Measurements from ENCODE around the gene LARGE2. TPM values are rescaled to one million over a fixed set of nuclear protein-coding genes. Genes with fewer than 3 reads are reported as not detected.

The LARGE2 gene
- polyA plus RNA-seq, 2 donors, result 20.7 to 45.8 TPM

- H3K4me1 ChIP-seq (ENCODE audit: control insufficient read depth in 2 of 2, insufficient read depth in 2 of 2, low read length in 1 of 2), result peaks cover 10 to 30% of the 10 kb centered on the region in 2 donors
- H3K36me3 ChIP-seq (ENCODE audit: control insufficient read depth in 2 of 2, insufficient read depth in 2 of 2, low read length in 1 of 2), result peaks cover 3 to 10% of the 10 kb centered on the region in 2 donors
- H3K9me3 ChIP-seq (ENCODE audit: control insufficient read depth in 2 of 2, insufficient read depth in 1 of 2, low read depth in 1 of 2, low read length in 1 of 2), result no peaks in the 10 kb centered on the region
- no peak overlapping the region for H3K4me3 ChIP-seq (ENCODE audit: low read depth in 1 of 2, low read length in 2 of 2)
- no peaks in the 10 kb centered on the region for H3K27me3 ChIP-seq (ENCODE audit: control insufficient read depth in 1 of 2, insufficient read depth in 2 of 2, low read length in 2 of 2)
- H3K27ac ChIP-seq (ENCODE audit: low read depth in 2 of 2, low read length in 1 of 2), result no peak overlapping the region
- 67 to 72% methylated on average over 15 of the region's 15 CpGs for WGBS, 2 donors
Measured at GRCh38 chr11:45927332-45927683, 4.9 kb downstream of the LARGE2 start.

- Histone ChIP-seq H3K4me3 (ENCODE audit: low read depth in 1 of 2, low read length in 2 of 2) (no peak overlapping the region), H3K27ac (ENCODE audit: low read depth in 2 of 2, low read length in 1 of 2) (no peak overlapping the region), H3K4me1 (ENCODE audit: control insufficient read depth in 2 of 2, insufficient read depth in 2 of 2, low read length in 1 of 2) (peaks cover 10 to 30% of the 10 kb centered on the region in 2 donors), H3K36me3 (ENCODE audit: control insufficient read depth in 2 of 2, insufficient read depth in 2 of 2, low read length in 1 of 2) (peaks cover 3 to 10% of the 10 kb centered on the region in 2 donors), H3K27me3 (ENCODE audit: control insufficient read depth in 1 of 2, insufficient read depth in 2 of 2, low read length in 2 of 2) (no peaks in the 10 kb centered on the region), H3K9me3 (ENCODE audit: control insufficient read depth in 2 of 2, insufficient read depth in 1 of 2, low read depth in 1 of 2, low read length in 1 of 2) (no peaks in the 10 kb centered on the region)
- 86 to 88% methylated on average over 27 of the region's 27 CpGs for WGBS, 2 donors
Measured at GRCh38 chr11:45927684-45928413, 5.4 kb downstream of the LARGE2 start.

- Histone ChIP-seq H3K4me1 (ENCODE audit: control insufficient read depth in 2 of 2, insufficient read depth in 2 of 2, low read length in 1 of 2) (peaks cover 10 to 26% of the 10 kb centered on the region in 2 donors), H3K36me3 (ENCODE audit: control insufficient read depth in 2 of 2, insufficient read depth in 2 of 2, low read length in 1 of 2) (peaks cover 3 to 10% of the 10 kb centered on the region in 2 donors), H3K27ac (ENCODE audit: low read depth in 2 of 2, low read length in 1 of 2) (peak overlapping the region; percentile 1 to 16), H3K27me3 (ENCODE audit: control insufficient read depth in 1 of 2, insufficient read depth in 2 of 2, low read length in 2 of 2) (no peaks in the 10 kb centered on the region), H3K4me3 (ENCODE audit: low read depth in 1 of 2, low read length in 2 of 2) (no peak overlapping the region), H3K9me3 (ENCODE audit: control insufficient read depth in 2 of 2, insufficient read depth in 1 of 2, low read depth in 1 of 2, low read length in 1 of 2) (no peaks in the 10 kb centered on the region)
- WGBS, 2 donors, result 49 to 67% methylated on average over 13 of the region's 13 CpGs
Measured at GRCh38 chr11:45928535-45929215, 6.2 kb downstream of the LARGE2 start.

GRCh38 chr11:45929486-45930030 is 7.1 kb downstream of the LARGE2 start:
- Histone ChIP-seq H3K9me3 (ENCODE audit: control insufficient read depth in 2 of 2, insufficient read depth in 1 of 2, low read depth in 1 of 2, low read length in 1 of 2) (no peaks in the 10 kb centered on the region), H3K4me1 (ENCODE audit: control insufficient read depth in 2 of 2, insufficient read depth in 2 of 2, low read length in 1 of 2) (peaks cover 10 to 30% of the 10 kb centered on the region in 2 donors), H3K4me3 (ENCODE audit: low read depth in 1 of 2, low read length in 2 of 2) (no peak overlapping the region), H3K27me3 (ENCODE audit: control insufficient read depth in 1 of 2, insufficient read depth in 2 of 2, low read length in 2 of 2) (no peaks in the 10 kb centered on the region), H3K36me3 (ENCODE audit: control insufficient read depth in 2 of 2, insufficient read depth in 2 of 2, low read length in 1 of 2) (peaks cover 5 to 14% of the 10 kb centered on the region in 2 donors), H3K27ac (ENCODE audit: low read depth in 2 of 2, low read length in 1 of 2) (peak overlapping the region; percentile 63 to 74)
- WGBS, 2 donors, result 51 to 60% methylated on average over 10 of the region's 10 CpGs

- Histone ChIP-seq H3K27ac (ENCODE audit: low read depth in 2 of 2, low read length in 1 of 2) (peak overlapping the region; percentile 74 to 81), H3K36me3 (ENCODE audit: control insufficient read depth in 2 of 2, insufficient read depth in 2 of 2, low read length in 1 of 2) (peaks cover 9 to 21% of the 10 kb centered on the region in 2 donors), H3K9me3 (ENCODE audit: control insufficient read depth in 2 of 2, insufficient read depth in 1 of 2, low read depth in 1 of 2, low read length in 1 of 2) (no peaks in the 10 kb centered on the region), H3K4me3 (ENCODE audit: low read depth in 1 of 2, low read length in 2 of 2) (no peak overlapping the region), H3K27me3 (ENCODE audit: control insufficient read depth in 1 of 2, insufficient read depth in 2 of 2, low read length in 2 of 2) (no peaks in the 10 kb centered on the region), H3K4me1 (ENCODE audit: control insufficient read depth in 2 of 2, insufficient read depth in 2 of 2, low read length in 1 of 2) (peaks cover 10 to 35% of the 10 kb centered on the region in 2 donors)
- WGBS, 2 donors, result 35 to 48% methylated on average over 14 of the region's 14 CpGs
Measured at GRCh38 chr11:45930031-45930794, 7.8 kb downstream of the LARGE2 start.

- Histone ChIP-seq H3K27ac (ENCODE audit: low read depth in 2 of 2, low read length in 1 of 2) (peak overlapping the region; percentile 74 to 81), H3K36me3 (ENCODE audit: control insufficient read depth in 2 of 2, insufficient read depth in 2 of 2, low read length in 1 of 2) (peaks cover 9 to 22% of the 10 kb centered on the region in 2 donors), H3K4me3 (ENCODE audit: low read depth in 1 of 2, low read length in 2 of 2) (no peak overlapping the region), H3K27me3 (ENCODE audit: control insufficient read depth in 1 of 2, insufficient read depth in 2 of 2, low read length in 2 of 2) (no peaks in the 10 kb centered on the region), H3K9me3 (ENCODE audit: control insufficient read depth in 2 of 2, insufficient read depth in 1 of 2, low read depth in 1 of 2, low read length in 1 of 2) (no peaks in the 10 kb centered on the region), H3K4me1 (ENCODE audit: control insufficient read depth in 2 of 2, insufficient read depth in 2 of 2, low read length in 1 of 2) (peaks cover 10 to 36% of the 10 kb centered on the region in 2 donors)
- 56 to 71% methylated on average over 8 of the region's 8 CpGs for WGBS, 2 donors
Measured at GRCh38 chr11:45930951-45931570, 8.6 kb downstream of the LARGE2 start.

GRCh38 chr11:45931739-45932138 is 9.3 kb downstream of the LARGE2 start:
- Histone ChIP-seq H3K9me3 (ENCODE audit: control insufficient read depth in 2 of 2, insufficient read depth in 1 of 2, low read depth in 1 of 2, low read length in 1 of 2) (no peaks in the 10 kb centered on the region), H3K4me3 (ENCODE audit: low read depth in 1 of 2, low read length in 2 of 2) (no peak overlapping the region), H3K4me1 (ENCODE audit: control insufficient read depth in 2 of 2, insufficient read depth in 2 of 2, low read length in 1 of 2) (peaks cover 10 to 36% of the 10 kb centered on the region in 2 donors), H3K27ac (ENCODE audit: low read depth in 2 of 2, low read length in 1 of 2) (peak overlapping the region; percentile 66 to 80), H3K36me3 (ENCODE audit: control insufficient read depth in 2 of 2, insufficient read depth in 2 of 2, low read length in 1 of 2) (peaks cover 9 to 17% of the 10 kb centered on the region in 2 donors), H3K27me3 (ENCODE audit: control insufficient read depth in 1 of 2, insufficient read depth in 2 of 2, low read length in 2 of 2) (no peaks in the 10 kb centered on the region)
- 57 to 71% methylated on average over 10 of the region's 10 CpGs for WGBS, 2 donors

- 56 to 72% methylated on average over 8 of the region's 8 CpGs for WGBS, 2 donors
- peaks cover 9 to 17% of the 10 kb centered on the region in 2 donors for H3K36me3 ChIP-seq (ENCODE audit: control insufficient read depth in 2 of 2, insufficient read depth in 2 of 2, low read length in 1 of 2)
- no peaks in the 10 kb centered on the region for H3K9me3 ChIP-seq (ENCODE audit: control insufficient read depth in 2 of 2, insufficient read depth in 1 of 2, low read depth in 1 of 2, low read length in 1 of 2)
- peaks cover 10 to 36% of the 10 kb centered on the region in 2 donors for H3K4me1 ChIP-seq (ENCODE audit: control insufficient read depth in 2 of 2, insufficient read depth in 2 of 2, low read length in 1 of 2)
- peak overlapping the region; percentile 66 to 80 for H3K27ac ChIP-seq (ENCODE audit: low read depth in 2 of 2, low read length in 1 of 2)
- H3K27me3 ChIP-seq (ENCODE audit: control insufficient read depth in 1 of 2, insufficient read depth in 2 of 2, low read length in 2 of 2), result no peaks in the 10 kb centered on the region
- H3K4me3 ChIP-seq (ENCODE audit: low read depth in 1 of 2, low read length in 2 of 2), result no peak overlapping the region
Measured at GRCh38 chr11:45932217-45932616, 9.8 kb downstream of the LARGE2 start.

Data from esophagus (tissue), 2 donors.